ENCODE data around the gene SRBD1.

SRBD1 gene

GRCh38 chr2:45606796-45607195, 4.3 kb downstream of the SRBD1 start:
- H3K4me1 ChIP-seq (ENCODE audit: control insufficient read depth, insufficient read depth, low read depth, low read length) = no peaks in the 10 kb centered on the region
- no peak overlapping the region for H3K4ac ChIP-seq (ENCODE audit: low read depth in 1 of 2, low read length in 2 of 2)
- H3K79me1 ChIP-seq (replicated peaks; ENCODE audit: low read length, poor library complexity, severe bottlenecking) = peaks cover 25% of the 10 kb centered on the region
- H3K23ac ChIP-seq (ENCODE audit: low read length in 2 of 2) = no peak overlapping the region
- H3K4me2 ChIP-seq (ENCODE audit: low read length, poor library complexity, severe bottlenecking) = no peak overlapping the region
- H2AFZ ChIP-seq (ENCODE audit: low read depth, low read length) = no peak overlapping the region
- no peak overlapping the region for H2BK120ac ChIP-seq (ENCODE audit: low read depth, low read length)
- H3K14ac ChIP-seq (ENCODE audit: low read length in 2 of 2) = no peak overlapping the region
- no peak overlapping the region for H4K91ac ChIP-seq (ENCODE audit: low read length)
- H3K27me3 ChIP-seq (ENCODE audit: control insufficient read depth in 1 of 2, insufficient read depth in 1 of 2, low read length in 2 of 2) = no peaks in the 10 kb centered on the region
- no peak overlapping the region for H2BK12ac ChIP-seq (ENCODE audit: low read length in 2 of 2)
- no peak overlapping the region for H2BK15ac ChIP-seq (ENCODE audit: low read depth, poor library complexity, severe bottlenecking)
- no CpG with 5 or more reads among the region's 1 CpG for WGBS
- H3K9me3 ChIP-seq (ENCODE audit: control insufficient read depth, low read length) = no peaks in the 10 kb centered on the region
- no peak overlapping the region for H2BK5ac ChIP-seq (ENCODE audit: low read depth, low read length, poor library complexity, severe bottlenecking)
- no peak overlapping the region for H3K27ac ChIP-seq (ENCODE audit: low read length, poor library complexity, severe bottlenecking)
- no peak overlapping the region for H3K4me3 ChIP-seq (ENCODE audit: insufficient read depth in 1 of 2, low read depth in 1 of 2, low read length in 2 of 2)
- H3K18ac ChIP-seq (ENCODE audit: low read depth in 1 of 2, low read length in 2 of 2) = no peak overlapping the region
- H3K9ac ChIP-seq (ENCODE audit: low read length) = no peak overlapping the region
- H3K36me3 ChIP-seq (ENCODE audit: control insufficient read depth in 1 of 2, insufficient read depth in 2 of 2, low read depth in 1 of 2, low read length in 2 of 2) = peaks cover under 1 to 28% of the 10 kb centered on the region in 2 experiments
- H2AK5ac ChIP-seq (ENCODE audit: low read length, severe bottlenecking) = no peak overlapping the region
- H4K8ac ChIP-seq (ENCODE audit: low read length) = no peak overlapping the region
- no peak for DNase-seq

GRCh38 chr2:45605116-45605515, 6.0 kb downstream of the SRBD1 start:
- Histone ChIP-seq H3K23ac (ENCODE audit: low read length in 2 of 2) (no peak overlapping the region), H2BK120ac (ENCODE audit: low read depth, low read length) (no peak overlapping the region), H3K36me3 (ENCODE audit: control insufficient read depth in 1 of 2, insufficient read depth in 2 of 2, low read depth in 1 of 2, low read length in 2 of 2) (peaks cover 6 to 45% of the 10 kb centered on the region in 2 experiments), H3K4me3 (ENCODE audit: insufficient read depth in 1 of 2, low read depth in 1 of 2, low read length in 2 of 2) (no peak overlapping the region), H4K91ac (ENCODE audit: low read length) (no peak overlapping the region), H3K4me1 (ENCODE audit: control insufficient read depth, insufficient read depth, low read depth, low read length) (no peaks in the 10 kb centered on the region), H3K27ac (ENCODE audit: low read length, poor library complexity, severe bottlenecking) (no peak overlapping the region), H3K9me3 (ENCODE audit: control insufficient read depth, low read length) (no peaks in the 10 kb centered on the region), H2AFZ (ENCODE audit: low read depth, low read length) (no peak overlapping the region), H2BK12ac (ENCODE audit: low read length in 2 of 2) (no peak overlapping the region), H3K18ac (ENCODE audit: low read depth in 1 of 2, low read length in 2 of 2) (no peak overlapping the region), H3K14ac (ENCODE audit: low read length in 2 of 2) (no peak overlapping the region), H3K27me3 (ENCODE audit: control insufficient read depth in 1 of 2, insufficient read depth in 1 of 2, low read length in 2 of 2) (no peaks in the 10 kb centered on the region), H4K8ac (ENCODE audit: low read length) (no peak overlapping the region), H3K4me2 (ENCODE audit: low read length, poor library complexity, severe bottlenecking) (no peak overlapping the region), H2BK15ac (ENCODE audit: low read depth, poor library complexity, severe bottlenecking) (no peak overlapping the region), H3K9ac (ENCODE audit: low read length) (no peak overlapping the region), H3K4ac (ENCODE audit: low read depth in 1 of 2, low read length in 2 of 2) (no peak overlapping the region), H2BK5ac (ENCODE audit: low read depth, low read length, poor library complexity, severe bottlenecking) (no peak overlapping the region), H2AK5ac (ENCODE audit: low read length, severe bottlenecking) (no peak overlapping the region), H3K79me1 (replicated peaks; ENCODE audit: low read length, poor library complexity, severe bottlenecking) (peaks cover 31% of the 10 kb centered on the region)
- 100% methylated on average over 1 of the region's 2 CpGs for WGBS
- DNase-seq = no peak

GRCh38 chr2:45602624-45603023, 8.4 kb downstream of the SRBD1 start:
- WGBS = 100% methylated on average over 1 of the region's 2 CpGs
- Histone ChIP-seq H3K23ac (ENCODE audit: low read length in 2 of 2) (no peak overlapping the region), H2AFZ (ENCODE audit: low read depth, low read length) (no peak overlapping the region), H3K9ac (ENCODE audit: low read length) (no peak overlapping the region), H3K9me3 (ENCODE audit: control insufficient read depth, low read length) (no peaks in the 10 kb centered on the region), H3K18ac (ENCODE audit: low read depth in 1 of 2, low read length in 2 of 2) (no peak overlapping the region), H3K27ac (ENCODE audit: low read length, poor library complexity, severe bottlenecking) (no peak overlapping the region), H4K8ac (ENCODE audit: low read length) (no peak overlapping the region), H3K4ac (ENCODE audit: low read depth in 1 of 2, low read length in 2 of 2) (no peak overlapping the region), H3K27me3 (ENCODE audit: control insufficient read depth in 1 of 2, insufficient read depth in 1 of 2, low read length in 2 of 2) (no peaks in the 10 kb centered on the region), H3K79me1 (replicated peaks; ENCODE audit: low read length, poor library complexity, severe bottlenecking) (peaks cover 24% of the 10 kb centered on the region), H2BK12ac (ENCODE audit: low read length in 2 of 2) (no peak overlapping the region), H2BK5ac (ENCODE audit: low read depth, low read length, poor library complexity, severe bottlenecking) (no peak overlapping the region), H4K91ac (ENCODE audit: low read length) (no peak overlapping the region), H3K36me3 (ENCODE audit: control insufficient read depth in 1 of 2, insufficient read depth in 2 of 2, low read depth in 1 of 2, low read length in 2 of 2) (peaks cover 8 to 67% of the 10 kb centered on the region in 2 experiments), H2BK120ac (ENCODE audit: low read depth, low read length) (no peak overlapping the region), H2AK5ac (ENCODE audit: low read length, severe bottlenecking) (no peak overlapping the region), H2BK15ac (ENCODE audit: low read depth, poor library complexity, severe bottlenecking) (no peak overlapping the region), H3K4me3 (ENCODE audit: insufficient read depth in 1 of 2, low read depth in 1 of 2, low read length in 2 of 2) (no peak overlapping the region), H3K4me1 (ENCODE audit: control insufficient read depth, insufficient read depth, low read depth, low read length) (no peaks in the 10 kb centered on the region), H3K14ac (ENCODE audit: low read length in 2 of 2) (no peak overlapping the region), H3K4me2 (ENCODE audit: low read length, poor library complexity, severe bottlenecking) (no peak overlapping the region)
- no peak for DNase-seq

GRCh38 chr2:45598545-45598944, 12.5 kb downstream of the SRBD1 start:
- Histone ChIP-seq H3K36me3 (ENCODE audit: control insufficient read depth in 1 of 2, insufficient read depth in 2 of 2, low read depth in 1 of 2, low read length in 2 of 2) (peaks cover 13 to 58% of the 10 kb centered on the region in 2 experiments), H3K4me2 (ENCODE audit: low read length, poor library complexity, severe bottlenecking) (no peak overlapping the region), H3K23ac (ENCODE audit: low read length in 2 of 2) (no peak overlapping the region), H3K27ac (ENCODE audit: low read length, poor library complexity, severe bottlenecking) (no peak overlapping the region), H3K27me3 (ENCODE audit: control insufficient read depth in 1 of 2, insufficient read depth in 1 of 2, low read length in 2 of 2) (no peaks in the 10 kb centered on the region), H3K4me1 (ENCODE audit: control insufficient read depth, insufficient read depth, low read depth, low read length) (no peaks in the 10 kb centered on the region), H2BK5ac (ENCODE audit: low read depth, low read length, poor library complexity, severe bottlenecking) (no peak overlapping the region), H2BK15ac (ENCODE audit: low read depth, poor library complexity, severe bottlenecking) (no peak overlapping the region), H4K91ac (ENCODE audit: low read length) (no peak overlapping the region), H3K18ac (ENCODE audit: low read depth in 1 of 2, low read length in 2 of 2) (no peak overlapping the region), H2BK120ac (ENCODE audit: low read depth, low read length) (no peak overlapping the region), H3K9me3 (ENCODE audit: control insufficient read depth, low read length) (no peaks in the 10 kb centered on the region), H2AFZ (ENCODE audit: low read depth, low read length) (no peak overlapping the region), H2AK5ac (ENCODE audit: low read length, severe bottlenecking) (no peak overlapping the region), H3K4me3 (ENCODE audit: insufficient read depth in 1 of 2, low read depth in 1 of 2, low read length in 2 of 2) (no peak overlapping the region), H3K14ac (ENCODE audit: low read length in 2 of 2) (no peak overlapping the region), H4K8ac (ENCODE audit: low read length) (no peak overlapping the region), H3K9ac (ENCODE audit: low read length) (no peak overlapping the region), H3K79me1 (replicated peaks; ENCODE audit: low read length, poor library complexity, severe bottlenecking) (peaks cover 21% of the 10 kb centered on the region), H2BK12ac (ENCODE audit: low read length in 2 of 2) (no peak overlapping the region), H3K4ac (ENCODE audit: low read depth in 1 of 2, low read length in 2 of 2) (no peak overlapping the region)
- 98% methylated on average over 4 of the region's 4 CpGs for WGBS
- no peak for DNase-seq
